ENCODE results near the gene KLHL36.
A peak's percentile ranks its signal among the peaks of the same experiment; 100 is the strongest.

The KLHL36 gene

GRCh38 chr16:84699712-84700445 is 51.6 kb downstream of the KLHL36 start, which contains the start of gene USP10:
USP10 (plus strand) TSS chr16:84700000; CDS start chr16:84700091, 91 bp downstream.
- DNase-seq = peak; percentile 69 to 88 (median 77)

- DNase-seq = peak in 3 of 5 experiments; percentile 6 to 71 (median 34)
These were observed 52.4 kb downstream of the KLHL36 start for GRCh38 chr16:84700446-84701300.

- DNase-seq = no peak
These were observed 55.4 kb downstream of the KLHL36 start for GRCh38 chr16:84703681-84704080.

- DNase-seq = no peak
These were observed 55.9 kb downstream of the KLHL36 start for GRCh38 chr16:84704253-84704652.

- no peak for DNase-seq
These were observed 58.5 kb downstream of the KLHL36 start for GRCh38 chr16:84706856-84707255.

GRCh38 chr16:84709609-84710008 is 61.3 kb downstream of the KLHL36 start:
- DNase-seq = no peak

- no peak for DNase-seq
These were observed 62.4 kb downstream of the KLHL36 start for GRCh38 chr16:84710686-84711085.
